HG03378 (cell line): ENCODE data around the gene SLC25A42.
"Not testable (repeated sequence)": the region's sequence is repeated elsewhere in the genome, so short reads cannot be mapped to it uniquely, and the experiment has no call there.

ENCODE experiments used
- ATAC-seq: cut with Tn5 transposase; IDR thresholded peaks from one replicate; pipeline ENCODE4 v1.9.1; 2021; ENCODE audit warnings: mild to moderate bottlenecking, moderate library complexity; ENCODE audit not compliant: unreplicated experiment

The SLC25A42 gene

GRCh38 chr19:19133985-19134384 lies 70.2 kb downstream of the SLC25A42 start:
- ATAC-seq = no peak

GRCh38 chr19:19134687-19135158 lies 70.9 kb downstream of the SLC25A42 start:
- no peak for ATAC-seq

- ATAC-seq = not testable (repeated sequence)
These were observed 71.9 kb downstream of the SLC25A42 start for GRCh38 chr19:19135713-19136112.

- ATAC-seq = no peak
These were observed 73.8 kb downstream of the SLC25A42 start for GRCh38 chr19:19137556-19138108.

GRCh38 chr19:19138109-19138981 lies 74.6 kb downstream of the SLC25A42 start, which contains the start of gene TMEM161A:
Gene TMEM161A (minus strand): TSS chr19:19138478. CDS start chr19:19138428, 50 bp downstream.
- ATAC-seq = peak; percentile 93

- no peak for ATAC-seq
These were observed 76.1 kb downstream of the SLC25A42 start for GRCh38 chr19:19139876-19140229.

GRCh38 chr19:19140476-19140875 lies 76.7 kb downstream of the SLC25A42 start:
- ATAC-seq = no peak

- no peak for ATAC-seq
These were observed 78.6 kb downstream of the SLC25A42 start for GRCh38 chr19:19142347-19142746.

- no peak for ATAC-seq
These were observed 81.5 kb downstream of the SLC25A42 start for GRCh38 chr19:19145281-19145680.

- no peak for ATAC-seq
These were observed 82.2 kb downstream of the SLC25A42 start for GRCh38 chr19:19145684-19146608.

GRCh38 chr19:19146865-19147264 lies 83.1 kb downstream of the SLC25A42 start:
- ATAC-seq = no peak

GRCh38 chr19:19147344-19147743 lies 83.5 kb downstream of the SLC25A42 start:
- ATAC-seq = no peak

- ATAC-seq = not testable (repeated sequence)
These were observed 84.7 kb downstream of the SLC25A42 start for GRCh38 chr19:19148504-19148903.

GRCh38 chr19:19149435-19149834 lies 85.6 kb downstream of the SLC25A42 start:
- ATAC-seq = no peak

- ATAC-seq = no peak
These were observed 87.6 kb downstream of the SLC25A42 start for GRCh38 chr19:19151418-19151817.

GRCh38 chr19:19152668-19153384 lies 89.0 kb downstream of the SLC25A42 start:
- ATAC-seq = no peak

GRCh38 chr19:19154768-19155494 lies 91.1 kb downstream of the SLC25A42 start:
- ATAC-seq = no peak

GRCh38 chr19:19155495-19156219 lies 91.9 kb downstream of the SLC25A42 start:
- ATAC-seq = peak; percentile 72

GRCh38 chr19:19157808-19158207 lies 94.0 kb downstream of the SLC25A42 start:
- no peak for ATAC-seq
